Cerebellar cortex (tissue), 1 donor: ENCODE results near the gene OPRL1.
"Not testable (repeated sequence)": the region's sequence is repeated elsewhere in the genome, so short reads cannot be mapped to it uniquely, and the experiment has no call there.

Experiments
- DNase-seq: peaks from one replicate; pipeline ENCODE4 v3.0.0-alpha.2; 2015; ENCODE audit warnings: low spot score

The OPRL1 gene

DNA sequence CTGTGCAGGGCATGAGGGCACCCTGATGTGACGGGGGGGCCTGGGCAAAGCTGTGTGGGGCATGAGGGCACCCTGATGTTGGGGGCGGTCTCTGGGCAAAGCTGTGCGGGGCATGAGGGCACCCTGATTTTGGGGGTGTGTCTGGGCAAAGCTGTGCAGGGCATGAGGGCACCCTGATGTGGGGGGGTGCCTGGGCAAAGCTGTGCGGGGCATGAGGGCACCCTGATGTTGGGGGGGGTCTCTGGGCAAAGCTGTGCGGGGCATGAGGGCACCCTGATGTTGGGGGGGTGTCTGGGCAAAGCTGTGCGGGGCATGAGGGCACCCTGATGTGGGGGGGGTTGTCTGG is 37.5 kb downstream of the OPRL1 start:
- not testable (repeated sequence) for DNase-seq

DNA sequence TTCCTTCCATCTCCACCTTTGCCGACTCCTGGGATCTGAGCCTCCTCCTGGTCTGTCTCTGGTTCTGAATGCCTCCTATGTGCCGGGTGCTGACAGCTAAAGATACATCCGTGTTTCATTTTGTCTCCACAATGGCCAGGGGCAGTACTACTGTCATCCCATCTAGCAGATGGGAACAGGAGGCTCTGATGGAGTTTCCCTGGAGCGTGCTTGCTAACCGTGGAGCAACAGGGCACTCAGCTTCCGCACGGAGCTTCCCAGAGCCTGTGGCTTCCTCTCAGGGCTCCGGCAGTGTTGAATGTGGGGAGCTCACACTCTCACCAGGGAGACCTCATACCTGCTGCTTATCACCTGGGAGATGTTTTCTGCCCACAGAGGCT is 39.4 kb downstream of the OPRL1 start:
- DNase-seq: peak; percentile 20

DNA sequence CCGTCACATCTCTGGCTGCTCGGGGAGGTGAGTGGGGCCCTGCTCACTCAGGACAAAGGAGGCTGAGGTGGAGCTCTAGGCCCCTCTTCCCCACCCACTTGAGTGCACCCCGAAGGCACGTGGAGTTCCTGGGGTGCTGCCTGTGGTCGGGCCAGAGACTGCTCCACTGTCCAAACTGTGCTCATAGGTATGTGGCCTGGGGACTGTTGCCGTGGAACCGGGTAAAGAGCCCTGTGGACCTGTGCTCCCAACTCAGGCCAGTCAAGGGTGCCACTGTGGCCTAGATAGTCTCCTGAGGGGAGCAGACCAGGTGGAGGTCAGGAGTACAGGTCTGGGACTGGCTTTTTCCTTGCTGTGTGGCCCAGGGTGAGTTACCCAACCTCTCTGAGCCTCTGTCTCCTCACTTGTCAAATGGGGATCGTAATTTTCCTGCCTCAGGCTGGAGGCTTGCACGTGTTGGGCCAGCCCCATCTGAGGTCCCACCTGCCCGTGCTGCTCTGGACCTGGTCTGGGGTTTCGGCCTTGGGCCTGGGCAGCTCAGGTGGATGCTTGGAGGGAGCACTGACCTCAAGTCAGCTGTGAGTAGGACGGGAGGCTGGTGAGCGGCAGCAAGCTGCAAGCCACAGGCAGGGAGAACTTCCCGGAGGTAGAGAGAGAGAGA is 39.9 kb downstream of the OPRL1 start:
- no peak for DNase-seq

GRCh38 chr20:64121586-64121985 is 41.7 kb downstream of the OPRL1 start:
- DNase-seq: no peak

DNA sequence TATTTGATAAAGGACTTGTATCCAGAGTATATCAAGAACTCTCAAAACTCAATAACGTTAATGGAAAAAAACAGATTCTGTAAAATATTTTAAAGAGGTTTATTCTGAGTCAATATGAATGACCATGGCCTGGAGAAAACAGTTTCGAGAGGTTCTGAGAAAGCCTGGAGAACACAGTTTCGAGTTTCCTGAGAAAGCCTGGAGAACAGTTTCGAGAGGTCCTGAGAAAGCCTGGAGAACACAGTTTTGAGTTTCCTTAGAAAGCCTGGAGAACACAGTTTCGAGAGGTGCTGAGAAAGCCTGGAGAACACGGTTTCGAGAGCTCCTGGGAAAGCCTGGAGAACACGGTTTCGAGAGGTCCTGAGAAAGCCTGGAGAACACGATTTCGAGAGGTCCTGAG is 43.0 kb downstream of the OPRL1 start:
- DNase-seq: not testable (repeated sequence)

- not testable (repeated sequence) for DNase-seq
Measured at GRCh38 chr20:64123517-64123916, 43.6 kb downstream of the OPRL1 start.

- DNase-seq: no peak
Measured at GRCh38 chr20:64129146-64129782, 49.4 kb downstream of the OPRL1 start.

- DNase-seq: no peak
Measured at GRCh38 chr20:64130271-64130670, 50.4 kb downstream of the OPRL1 start.

GRCh38 chr20:64130876-64131275 is 51.0 kb downstream of the OPRL1 start:
- no peak for DNase-seq

- peak; percentile 73 for DNase-seq
Measured at GRCh38 chr20:64131406-64131805, 51.5 kb downstream of the OPRL1 start.

GRCh38 chr20:64133951-64134407 is 54.1 kb downstream of the OPRL1 start:
- DNase-seq: no peak

GRCh38 chr20:64134744-64135143 is 54.9 kb downstream of the OPRL1 start:
- DNase-seq: not testable (repeated sequence)

DNA sequence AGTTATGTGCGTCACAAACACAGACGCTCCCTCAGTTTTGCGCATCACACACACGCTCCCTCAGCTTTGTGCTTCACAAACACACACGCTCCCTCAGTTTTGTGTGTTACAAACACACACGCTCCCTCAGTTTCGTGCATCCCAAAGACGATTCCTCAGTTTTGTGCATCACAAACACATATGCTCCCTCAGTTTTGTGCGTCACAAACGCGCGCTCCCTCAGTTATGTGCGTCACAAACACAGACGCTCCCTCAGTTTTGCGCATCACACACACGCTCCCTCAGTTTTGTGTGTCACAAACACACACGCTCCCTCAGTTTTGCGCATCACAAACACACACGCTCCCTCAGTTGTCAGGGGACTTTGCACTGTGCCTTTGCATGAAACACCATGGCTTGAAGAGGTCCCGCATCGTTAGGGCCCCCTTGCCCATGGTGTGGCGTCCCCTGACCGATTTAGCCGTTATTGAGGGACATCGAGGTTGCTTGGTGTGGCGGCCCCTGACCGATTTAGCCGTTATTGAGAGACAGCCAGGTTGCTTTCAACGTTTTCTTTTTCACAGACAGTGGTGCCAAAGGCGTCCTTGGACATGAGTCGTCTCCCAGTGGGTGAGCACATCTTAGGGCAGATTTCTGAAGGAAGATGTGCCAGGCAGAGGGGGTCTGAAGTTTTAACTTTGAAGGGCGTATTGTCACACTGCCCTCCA is 56.3 kb downstream of the OPRL1 start:
- no peak for DNase-seq

DNA sequence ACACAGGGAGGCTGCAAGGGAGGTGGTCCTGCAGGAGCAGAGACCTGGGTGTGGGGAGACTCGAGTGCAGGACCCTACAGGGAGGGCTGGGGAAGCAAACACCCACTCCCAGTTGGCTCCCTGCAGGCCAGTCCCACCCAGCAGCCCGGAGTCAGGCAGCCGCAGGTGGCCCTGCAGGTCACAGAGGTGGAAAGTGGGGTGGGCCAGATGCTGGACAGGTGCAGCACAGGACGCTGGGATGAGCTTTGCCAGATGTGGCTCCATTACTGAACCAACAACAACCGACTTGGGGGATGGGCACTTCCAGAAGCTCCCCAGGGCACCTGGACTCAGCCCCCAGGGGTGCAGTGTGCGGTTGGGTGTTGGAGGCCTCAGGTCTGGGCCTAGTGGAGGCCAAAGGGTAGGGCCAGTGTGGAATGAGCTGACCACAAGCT is 57.7 kb downstream of the OPRL1 start:
- DNase-seq: no peak

- DNase-seq: no peak
Measured at GRCh38 chr20:64138276-64138815, 58.5 kb downstream of the OPRL1 start.

GRCh38 chr20:64139199-64140060 is 59.5 kb downstream of the OPRL1 start:
- DNase-seq: no peak

GRCh38 chr20:64140061-64140931 is 60.4 kb downstream of the OPRL1 start:
- DNase-seq: no peak

- no peak for DNase-seq
Measured at GRCh38 chr20:64140956-64141355, 61.1 kb downstream of the OPRL1 start.

DNA sequence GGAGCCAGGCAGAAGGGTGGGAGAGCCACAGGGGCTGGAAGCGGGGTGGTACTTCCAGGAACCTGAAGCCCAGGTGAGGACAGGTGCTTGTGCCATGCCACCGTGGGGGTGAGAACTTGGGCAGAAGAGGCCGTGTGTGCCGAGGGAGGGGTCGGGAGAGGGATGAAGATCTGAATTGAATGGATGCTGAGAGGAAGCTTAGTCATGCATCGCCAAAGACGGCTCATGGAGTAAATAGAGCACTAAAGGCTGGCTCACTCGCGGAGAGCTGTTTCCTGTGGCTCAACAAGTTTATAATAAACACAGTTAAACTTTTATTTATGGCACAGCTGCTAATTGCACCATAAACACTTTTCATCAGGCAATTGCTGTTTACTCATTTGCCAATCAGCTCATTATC is 62.7 kb downstream of the OPRL1 start:
- DNase-seq: no peak

- no peak for DNase-seq
Measured at GRCh38 chr20:64143018-64143801, 63.3 kb downstream of the OPRL1 start.
